NCI-H446 treated with DMSO at 0.1 percent for 48 hours (cell line): ENCODE data around the gene TECPR2.
A peak's percentile ranks its signal among the peaks of the same experiment; 100 is the strongest.
"Not testable (repeated sequence)": the region's sequence is repeated elsewhere in the genome, so short reads cannot be mapped to it uniquely, and the experiment has no call there.

Experiments
- DNase-seq: peaks from one replicate; lab custom pipeline; 2025; lab: John Stamatoyannopoulos, UW

TECPR2 gene

GRCh38 chr14:102362545-102363181, at the start of gene TECPR2, which contains the start of gene CINP:
Gene TECPR2 (plus strand): TSS chr14:102362941. CDS start chr14:102376722, 13,781 bp downstream.
Gene CINP (minus strand): TSS chr14:102362890. CDS start chr14:102362851, 39 bp downstream.
- DNase-seq, result peak; percentile 93

GRCh38 chr14:102314242-102315011, 48.3 kb upstream of the TECPR2 start:
- DNase-seq, result peak; percentile 61

- no peak for DNase-seq
Observed at GRCh38 chr14:102315121-102315520, 47.6 kb upstream of the TECPR2 start.

GRCh38 chr14:102316338-102316742, 46.4 kb upstream of the TECPR2 start:
- peak; percentile 67 for DNase-seq

GRCh38 chr14:102316743-102317563, 45.8 kb upstream of the TECPR2 start:
- peak; percentile 80 for DNase-seq

GRCh38 chr14:102317564-102318248, 45.0 kb upstream of the TECPR2 start:
- DNase-seq, result peak; percentile 35

- no peak for DNase-seq
Observed at GRCh38 chr14:102318781-102319276, 43.9 kb upstream of the TECPR2 start.

- peak; percentile 81 for DNase-seq
Observed at GRCh38 chr14:102319351-102320032, 43.2 kb upstream of the TECPR2 start, which contains the start of gene ZNF839. Gene ZNF839 (plus strand): TSS chr14:102319746. CDS start chr14:102319766, 20 bp downstream.

- DNase-seq, result peak; percentile 5
Observed at GRCh38 chr14:102320033-102320660, 42.6 kb upstream of the TECPR2 start.

GRCh38 chr14:102320671-102321455, 41.9 kb upstream of the TECPR2 start:
- no peak for DNase-seq

- no peak for DNase-seq
Observed at GRCh38 chr14:102321456-102322422, 41.0 kb upstream of the TECPR2 start.

- DNase-seq, result peak; percentile 39
Observed at GRCh38 chr14:102323102-102323501, 39.6 kb upstream of the TECPR2 start.

GRCh38 chr14:102325791-102326345, 36.9 kb upstream of the TECPR2 start:
- DNase-seq, result no peak

- DNase-seq, result no peak
Observed at GRCh38 chr14:102326583-102326982, 36.2 kb upstream of the TECPR2 start.

- DNase-seq, result not testable (repeated sequence)
Observed at GRCh38 chr14:102329381-102329780, 33.4 kb upstream of the TECPR2 start.

GRCh38 chr14:102330806-102331205, 31.9 kb upstream of the TECPR2 start:
- no peak for DNase-seq

- DNase-seq, result no peak
Observed at GRCh38 chr14:102333390-102333789, 29.4 kb upstream of the TECPR2 start.
